HepG2 (cell line): ENCODE results near the gene JMJD6. TPM values are rescaled to one million over a fixed set of nuclear protein-coding genes. Genes with fewer than 3 reads are reported as not detected.

Experiments used
- ARNT ChIP-seq: fragments of 450-650 bp; IDR thresholded peaks from 2 replicates; pipeline ENCODE4 v1.6.1; 2017
- ATF5 ChIP-seq: sonication (generic); formaldehyde crosslinking; IDR thresholded peaks from 2 replicates; pipeline ENCODE4 v1.4.0; 2020; ENCODE audit warnings: mild to moderate bottlenecking, low read depth, missing genetic modification reagents
- DR1 ChIP-seq: sonication (generic); formaldehyde crosslinking; IDR thresholded peaks from 2 replicates; pipeline ENCODE4 v1.8.0; 2021; ENCODE audit warnings: mild to moderate bottlenecking, missing genetic modification reagents, inconsistent platforms
- FOXJ3 ChIP-seq: sonication (generic); formaldehyde crosslinking; IDR thresholded peaks from 2 replicates; pipeline ENCODE4 v1.4.0; 2020; ENCODE audit warnings: missing genetic modification reagents, mild to moderate bottlenecking, borderline replicate concordance
- HMG20B ChIP-seq: conservative IDR thresholded peaks from 2 replicates; pipeline ENCODE4 v1.6.1; 2016; ENCODE audit warnings: missing genetic modification reagents, missing compliant biosample characterization
- IKZF4 ChIP-seq: sonication (generic); formaldehyde crosslinking; IDR thresholded peaks from 2 replicates; pipeline ENCODE4 v1.5.1; 2020; ENCODE audit warnings: borderline replicate concordance, mild to moderate bottlenecking, low read depth, missing genetic modification reagents; ENCODE audit errors: not compliant biosample characterization
- MEF2D ChIP-seq: sonication (generic); formaldehyde crosslinking; IDR thresholded peaks from 2 replicates; pipeline ENCODE4 v1.5.1; 2020; ENCODE audit warnings: mild to moderate bottlenecking, missing genetic modification reagents
- NFE2L2 ChIP-seq: fragments of 150-350 bp; IDR thresholded peaks from 2 replicates; pipeline ENCODE4 v1.6.1; 2014; ENCODE audit warnings: low read length
- RARA ChIP-seq: IDR thresholded peaks from 2 replicates; pipeline ENCODE4 v1.6.1; 2016; ENCODE audit warnings: missing genetic modification reagents, missing compliant biosample characterization
- STAT5B ChIP-seq: sonication (generic); formaldehyde crosslinking; IDR thresholded peaks from 2 replicates; pipeline ENCODE4 v1.4.0; 2020; ENCODE audit warnings: missing genetic modification reagents
- TOE1 ChIP-seq: sonication (generic); formaldehyde crosslinking; IDR thresholded peaks from 2 replicates; pipeline ENCODE4 v1.4.0; 2020; ENCODE audit warnings: mild to moderate bottlenecking, missing genetic modification reagents
- ZGPAT ChIP-seq: IDR thresholded peaks from 2 replicates; pipeline ENCODE4 v1.6.1; 2016; ENCODE audit warnings: mild to moderate bottlenecking
- ZNF253 ChIP-seq: sonication (generic); formaldehyde crosslinking; IDR thresholded peaks from 2 replicates; pipeline ENCODE4 v1.8.0; 2022; ENCODE audit warnings: mild to moderate bottlenecking, missing genetic modification reagents, borderline replicate concordance
- ZNF431 ChIP-seq: sonication (generic); formaldehyde crosslinking; IDR thresholded peaks from 2 replicates; pipeline ENCODE4 v1.9.0; 2022; ENCODE audit warnings: missing genetic modification reagents, low read depth, mild to moderate bottlenecking, borderline replicate concordance
- ZNF709 ChIP-seq: sonication (generic); formaldehyde crosslinking; IDR thresholded peaks from 2 replicates; pipeline ENCODE4 v1.5.0; 2020; ENCODE audit warnings: mild to moderate bottlenecking, missing genetic modification reagents
- ZNF878 ChIP-seq: sonication (generic); formaldehyde crosslinking; IDR thresholded peaks from 2 replicates; pipeline ENCODE4 v1.8.1; 2023; ENCODE audit warnings: mild to moderate bottlenecking, missing genetic modification reagents, moderate library complexity
- polyA plus RNA-seq, 8 experiments: library from polyadenylated mRNA; depleted of rRNA in 3 of 8; stranded (reverse) in 7 of 8; unstranded in 1 of 8; fragments of >200 nt; fragmentation: Illumina TruSeq in 4 of 8; extraction: Trizol in 4 of 8; gene quantifications; 2 replicates each; pipeline versions ENCODE4 v1.2.1 to v1.2.3, GENCODE V29; 2011 to 2016; ENCODE audit warnings: low read depth in 4 of 8, missing spikeins in 1 of 8, mixed read lengths in 1 of 8; ENCODE audit not compliant: insufficient read depth in 1 of 8
- total RNA-seq, 5 experiments: library from RNA; depleted of rRNA; stranded (reverse); fragments of >200 nt; fragmentation: Illumina TruSeq; extraction: Trizol; gene quantifications; 2 replicates each; pipeline ENCODE4 v1.2.3, GENCODE V29; 2016; ENCODE audit warnings: low read depth in 1 of 5
- TF ChIP-seq, protein P1 (sequence below): sonication (generic); formaldehyde crosslinking; IDR thresholded peaks from 2 replicates; pipeline ENCODE4 v1.5.0; 2020; ENCODE audit warnings: mild to moderate bottlenecking, missing genetic modification reagents
- TF ChIP-seq, protein P2 (sequence below): sonication (generic); formaldehyde crosslinking; IDR thresholded peaks from 2 replicates; pipeline ENCODE4 v1.5.1; 2020; ENCODE audit warnings: mild to moderate bottlenecking, missing genetic modification reagents, borderline replicate concordance

Gene JMJD6
- total and polyA plus RNA-seq, 2 of the 13 experiments (the other 11 are each of a cell fraction or from before 2014, with no cell fraction given) = 33.6 to 41.0 TPM

- TF ChIP-seq ZNF431 (no peak), MEF2D (CRISPR knock-in tag) (no peak), RARA (CRISPR knock-in tag) (no peak), FOXJ3 (CRISPR knock-in tag) (no peak), ZNF253 (CRISPR knock-in tag) (no peak), ARNT (no peak), DR1 (CRISPR knock-in tag) (no peak), IKZF4 (CRISPR knock-in tag) (peak; percentile 12), ZNF878 (CRISPR knock-in tag) (no peak), ATF5 (CRISPR knock-in tag) (0 out of 2 replicates have a peak, but pooled peaks have one; percentile 68), ZNF709 (CRISPR knock-in tag) (peak; percentile 91), NFE2L2 (no peak), STAT5B (CRISPR knock-in tag) (no peak; the same call in 1 of the 2 replicates), ZGPAT (CRISPR knock-in tag) (peak; percentile 47; the same call in 1 of the 2 replicates), HMG20B (CRISPR knock-in tag) (no peak), TOE1 (CRISPR knock-in tag) (no peak)
- TF ChIP-seq, protein P1, sequence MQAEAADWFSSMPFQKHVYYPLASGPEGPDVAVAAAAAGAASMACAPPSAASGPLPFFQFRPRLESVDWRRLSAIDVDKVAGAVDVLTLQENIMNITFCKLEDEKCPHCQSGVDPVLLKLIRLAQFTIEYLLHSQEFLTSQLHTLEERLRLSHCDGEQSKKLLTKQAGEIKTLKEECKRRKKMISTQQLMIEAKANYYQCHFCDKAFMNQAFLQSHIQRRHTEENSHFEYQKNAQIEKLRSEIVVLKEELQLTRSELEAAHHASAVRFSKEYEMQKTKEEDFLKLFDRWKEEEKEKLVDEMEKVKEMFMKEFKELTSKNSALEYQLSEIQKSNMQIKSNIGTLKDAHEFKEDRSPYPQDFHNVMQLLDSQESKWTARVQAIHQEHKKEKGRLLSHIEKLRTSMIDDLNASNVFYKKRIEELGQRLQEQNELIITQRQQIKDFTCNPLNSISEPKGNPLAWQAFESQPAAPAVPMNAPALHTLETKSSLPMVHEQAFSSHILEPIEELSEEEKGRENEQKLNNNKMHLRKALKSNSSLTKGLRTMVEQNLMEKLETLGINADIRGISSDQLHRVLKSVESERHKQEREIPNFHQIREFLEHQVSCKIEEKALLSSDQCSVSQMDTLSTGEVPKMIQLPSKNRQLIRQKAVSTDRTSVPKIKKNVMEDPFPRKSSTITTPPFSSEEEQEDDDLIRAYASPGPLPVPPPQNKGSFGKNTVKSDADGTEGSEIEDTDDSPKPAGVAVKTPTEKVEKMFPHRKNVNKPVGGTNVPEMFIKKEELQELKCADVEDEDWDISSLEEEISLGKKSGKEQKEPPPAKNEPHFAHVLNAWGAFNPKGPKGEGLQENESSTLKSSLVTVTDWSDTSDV (CRISPR knock-in tag) = no peak
- TF ChIP-seq, protein P2, sequence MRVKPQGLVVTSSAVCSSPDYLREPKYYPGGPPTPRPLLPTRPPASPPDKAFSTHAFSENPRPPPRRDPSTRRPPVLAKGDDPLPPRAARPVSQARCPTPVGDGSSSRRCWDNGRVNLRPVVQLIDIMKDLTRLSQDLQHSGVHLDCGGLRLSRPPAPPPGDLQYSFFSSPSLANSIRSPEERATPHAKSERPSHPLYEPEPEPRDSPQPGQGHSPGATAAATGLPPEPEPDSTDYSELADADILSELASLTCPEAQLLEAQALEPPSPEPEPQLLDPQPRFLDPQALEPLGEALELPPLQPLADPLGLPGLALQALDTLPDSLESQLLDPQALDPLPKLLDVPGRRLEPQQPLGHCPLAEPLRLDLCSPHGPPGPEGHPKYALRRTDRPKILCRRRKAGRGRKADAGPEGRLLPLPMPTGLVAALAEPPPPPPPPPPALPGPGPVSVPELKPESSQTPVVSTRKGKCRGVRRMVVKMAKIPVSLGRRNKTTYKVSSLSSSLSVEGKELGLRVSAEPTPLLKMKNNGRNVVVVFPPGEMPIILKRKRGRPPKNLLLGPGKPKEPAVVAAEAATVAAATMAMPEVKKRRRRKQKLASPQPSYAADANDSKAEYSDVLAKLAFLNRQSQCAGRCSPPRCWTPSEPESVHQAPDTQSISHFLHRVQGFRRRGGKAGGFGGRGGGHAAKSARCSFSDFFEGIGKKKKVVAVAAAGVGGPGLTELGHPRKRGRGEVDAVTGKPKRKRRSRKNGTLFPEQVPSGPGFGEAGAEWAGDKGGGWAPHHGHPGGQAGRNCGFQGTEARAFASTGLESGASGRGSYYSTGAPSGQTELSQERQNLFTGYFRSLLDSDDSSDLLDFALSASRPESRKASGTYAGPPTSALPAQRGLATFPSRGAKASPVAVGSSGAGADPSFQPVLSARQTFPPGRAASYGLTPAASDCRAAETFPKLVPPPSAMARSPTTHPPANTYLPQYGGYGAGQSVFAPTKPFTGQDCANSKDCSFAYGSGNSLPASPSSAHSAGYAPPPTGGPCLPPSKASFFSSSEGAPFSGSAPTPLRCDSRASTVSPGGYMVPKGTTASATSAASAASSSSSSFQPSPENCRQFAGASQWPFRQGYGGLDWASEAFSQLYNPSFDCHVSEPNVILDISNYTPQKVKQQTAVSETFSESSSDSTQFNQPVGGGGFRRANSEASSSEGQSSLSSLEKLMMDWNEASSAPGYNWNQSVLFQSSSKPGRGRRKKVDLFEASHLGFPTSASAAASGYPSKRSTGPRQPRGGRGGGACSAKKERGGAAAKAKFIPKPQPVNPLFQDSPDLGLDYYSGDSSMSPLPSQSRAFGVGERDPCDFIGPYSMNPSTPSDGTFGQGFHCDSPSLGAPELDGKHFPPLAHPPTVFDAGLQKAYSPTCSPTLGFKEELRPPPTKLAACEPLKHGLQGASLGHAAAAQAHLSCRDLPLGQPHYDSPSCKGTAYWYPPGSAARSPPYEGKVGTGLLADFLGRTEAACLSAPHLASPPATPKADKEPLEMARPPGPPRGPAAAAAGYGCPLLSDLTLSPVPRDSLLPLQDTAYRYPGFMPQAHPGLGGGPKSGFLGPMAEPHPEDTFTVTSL (CRISPR knock-in tag) = peak; percentile 71; the same call in 1 of the 2 replicates
Observed at GRCh38 chr17:76726776-76727718, 641 bp upstream of the JMJD6 start, which contains the start of gene METTL23 (continued).
